Panc1 (cell line): ENCODE results near the gene GCKR. TPM values are rescaled to one million over a fixed set of nuclear protein-coding genes. Genes with fewer than 3 reads are reported as not detected.

Experiments used
- ATAC-seq: fragments of 200-7000 bp; cut with Tn5 transposase; 2 replicates; pipeline ENCODE4 v1.9.1; 2020; ENCODE audit warnings: mild to moderate bottlenecking, moderate library complexity
- BruUV-seq: library from RNA; stranded (reverse); fragments of 400-500 nt; replicated peaks from 2 replicates; lab custom pipeline; 2021; lab: Mats Ljungman, UMichigan
- CTCF ChIA-PET: fragments of 300-600 bp; sonication (Branson Sonifier 250); formaldehyde crosslinking; loops from one replicate; lab custom pipeline; 2022; ENCODE audit warnings: antibody characterized with exemption; lab: Charles Lee
- POLR2A ChIA-PET: fragments of 300-600 bp; sonication (Branson Sonifier 250); formaldehyde crosslinking; loops from one replicate; lab custom pipeline; 2022; ENCODE audit warnings: antibody characterized with exemption; lab: Charles Lee
- DNase-seq: peaks from one replicate; pipeline ENCODE4 v3.0.0-alpha.2; 2010; ENCODE audit warnings: low read depth, low spot score
- H3K27ac ChIP-seq: 2 replicates; pipeline ENCODE4 v1.5.1; 2011; ENCODE audit warnings: mild to moderate bottlenecking, low read length, inconsistent platforms
- H3K27me3 ChIP-seq: fragments of 200-500 bp; sonication (Bioruptor generic); 2 replicates; pipeline ENCODE4 v1.6.0; 2014; ENCODE audit warnings: low read length, inconsistent platforms; ENCODE audit not compliant: control insufficient read depth, insufficient read depth
- H3K36me3 ChIP-seq: fragments of 200-500 bp; sonication (Bioruptor generic); 2 replicates; pipeline ENCODE4 v1.5.1; 2014; ENCODE audit warnings: inconsistent platforms, mild to moderate bottlenecking, low read length, moderate library complexity; ENCODE audit not compliant: control insufficient read depth, insufficient read depth
- H3K4me1 ChIP-seq: 2 replicates; pipeline ENCODE4 v1.5.1; 2011; ENCODE audit warnings: inconsistent platforms, mild to moderate bottlenecking, low read length, moderate library complexity; ENCODE audit not compliant: control insufficient read depth, insufficient read depth
- H3K4me3 ChIP-seq, 2 experiments: 2 replicates each; pipeline ENCODE4 v1.5.1; 2011 to 2012; ENCODE audit warnings: low read depth in 2 of 2, low read length in 2 of 2, mild to moderate bottlenecking in 2 of 2, inconsistent platforms in 1 of 2, moderate library complexity in 1 of 2
- H3K9me3 ChIP-seq: fragments of 200-500 bp; sonication (Bioruptor generic); 2 replicates; pipeline ENCODE4 v1.5.1; 2014; ENCODE audit warnings: low read depth, mild to moderate bottlenecking, inconsistent platforms, low read length, moderate library complexity; ENCODE audit not compliant: control insufficient read depth, insufficient read depth
- POLR2AphosphoS5 ChIP-seq: IDR thresholded peaks from 2 replicates; pipeline ENCODE4 v1.6.1; 2012; ENCODE audit warnings: mild to moderate bottlenecking, low read depth, low read length, moderate library complexity
- SIN3A ChIP-seq: IDR thresholded peaks from 2 replicates; pipeline ENCODE4 v1.6.1; 2012; ENCODE audit warnings: low read depth, mild to moderate bottlenecking, low read length, moderate library complexity, borderline replicate concordance; ENCODE audit not compliant: insufficient read depth
- TCF7L2 ChIP-seq: IDR thresholded peaks from 2 replicates; pipeline ENCODE4 v1.6.1; 2011; ENCODE audit warnings: mild to moderate bottlenecking, low read depth, low read length, inconsistent platforms
- in situ Hi-C: cut with HindIII; loops from 2 replicates; pipeline ENCODE4 v1.10.0; 2016; ENCODE audit warnings: low sequenced_read_pairs, low pct_unique_long_range_greater_than_20kb
- intact Hi-C: fragments of 100-400 bp; cut with micrococcal nuclease; formaldehyde crosslinking; loops from one replicate; pipeline ENCODE4 v1.10.0; 2022; ENCODE audit not compliant: unreplicated experiment
- total RNA-seq: library from RNA; stranded (reverse); gene quantifications from one replicate; pipeline ENCODE4 v1.2.1, GENCODE V29; 2021; ENCODE audit not compliant: unreplicated experiment
- TF ChIP-seq, protein P1 (sequence below): fragments of 450-650 bp; IDR thresholded peaks from 2 replicates; pipeline ENCODE4 v1.5.1; 2017; ENCODE audit warnings: mild to moderate bottlenecking
- TF ChIP-seq, protein P2 (sequence below), 2 experiments: IDR thresholded peaks; 2 replicates each; pipeline ENCODE4 v1.6.1; 2011 to 2012; ENCODE audit warnings: low read depth in 2 of 2, control low read depth in 1 of 2, low read length in 1 of 2, mild to moderate bottlenecking in 1 of 2, moderate library complexity in 1 of 2; ENCODE audit not compliant: insufficient read depth in 1 of 2

Gene GCKR
- total RNA-seq, 1 experiment from 2014 or later, result 0.33 TPM

DNA sequence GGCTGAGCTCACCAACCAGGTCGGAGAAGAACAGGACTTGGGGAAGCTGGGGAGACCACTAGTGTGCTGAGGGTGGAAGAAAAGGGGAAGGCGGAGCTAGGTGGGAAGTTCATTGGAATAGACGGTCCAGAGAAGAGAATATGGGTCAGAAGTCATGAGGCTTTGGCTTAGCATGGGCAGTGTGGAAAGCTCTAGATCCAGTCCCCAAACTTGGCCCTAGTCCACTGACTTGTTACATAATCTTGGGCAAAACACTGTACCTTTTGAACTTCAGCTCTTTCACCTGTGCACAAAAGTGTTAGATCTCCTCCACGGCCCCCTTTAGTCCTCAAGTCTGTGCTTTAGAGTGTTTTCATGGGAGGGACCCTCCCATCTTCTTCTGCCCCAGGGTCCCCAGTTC lies 10.7 kb downstream of the GCKR start:
- ATAC-seq, result no peak
- Histone ChIP-seq H3K9me3 (no peaks in the 10 kb centered on the region), H3K4me1 (no peaks in the 10 kb centered on the region), H3K27me3 (no peaks in the 10 kb centered on the region), H3K36me3 (no peaks in the 10 kb centered on the region), H3K4me3 (no peak overlapping the region), H3K27ac (no peak overlapping the region)
- TF ChIP-seq, protein P1, sequence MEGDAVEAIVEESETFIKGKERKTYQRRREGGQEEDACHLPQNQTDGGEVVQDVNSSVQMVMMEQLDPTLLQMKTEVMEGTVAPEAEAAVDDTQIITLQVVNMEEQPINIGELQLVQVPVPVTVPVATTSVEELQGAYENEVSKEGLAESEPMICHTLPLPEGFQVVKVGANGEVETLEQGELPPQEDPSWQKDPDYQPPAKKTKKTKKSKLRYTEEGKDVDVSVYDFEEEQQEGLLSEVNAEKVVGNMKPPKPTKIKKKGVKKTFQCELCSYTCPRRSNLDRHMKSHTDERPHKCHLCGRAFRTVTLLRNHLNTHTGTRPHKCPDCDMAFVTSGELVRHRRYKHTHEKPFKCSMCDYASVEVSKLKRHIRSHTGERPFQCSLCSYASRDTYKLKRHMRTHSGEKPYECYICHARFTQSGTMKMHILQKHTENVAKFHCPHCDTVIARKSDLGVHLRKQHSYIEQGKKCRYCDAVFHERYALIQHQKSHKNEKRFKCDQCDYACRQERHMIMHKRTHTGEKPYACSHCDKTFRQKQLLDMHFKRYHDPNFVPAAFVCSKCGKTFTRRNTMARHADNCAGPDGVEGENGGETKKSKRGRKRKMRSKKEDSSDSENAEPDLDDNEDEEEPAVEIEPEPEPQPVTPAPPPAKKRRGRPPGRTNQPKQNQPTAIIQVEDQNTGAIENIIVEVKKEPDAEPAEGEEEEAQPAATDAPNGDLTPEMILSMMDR, result no peak
- TF ChIP-seq, protein P2, sequence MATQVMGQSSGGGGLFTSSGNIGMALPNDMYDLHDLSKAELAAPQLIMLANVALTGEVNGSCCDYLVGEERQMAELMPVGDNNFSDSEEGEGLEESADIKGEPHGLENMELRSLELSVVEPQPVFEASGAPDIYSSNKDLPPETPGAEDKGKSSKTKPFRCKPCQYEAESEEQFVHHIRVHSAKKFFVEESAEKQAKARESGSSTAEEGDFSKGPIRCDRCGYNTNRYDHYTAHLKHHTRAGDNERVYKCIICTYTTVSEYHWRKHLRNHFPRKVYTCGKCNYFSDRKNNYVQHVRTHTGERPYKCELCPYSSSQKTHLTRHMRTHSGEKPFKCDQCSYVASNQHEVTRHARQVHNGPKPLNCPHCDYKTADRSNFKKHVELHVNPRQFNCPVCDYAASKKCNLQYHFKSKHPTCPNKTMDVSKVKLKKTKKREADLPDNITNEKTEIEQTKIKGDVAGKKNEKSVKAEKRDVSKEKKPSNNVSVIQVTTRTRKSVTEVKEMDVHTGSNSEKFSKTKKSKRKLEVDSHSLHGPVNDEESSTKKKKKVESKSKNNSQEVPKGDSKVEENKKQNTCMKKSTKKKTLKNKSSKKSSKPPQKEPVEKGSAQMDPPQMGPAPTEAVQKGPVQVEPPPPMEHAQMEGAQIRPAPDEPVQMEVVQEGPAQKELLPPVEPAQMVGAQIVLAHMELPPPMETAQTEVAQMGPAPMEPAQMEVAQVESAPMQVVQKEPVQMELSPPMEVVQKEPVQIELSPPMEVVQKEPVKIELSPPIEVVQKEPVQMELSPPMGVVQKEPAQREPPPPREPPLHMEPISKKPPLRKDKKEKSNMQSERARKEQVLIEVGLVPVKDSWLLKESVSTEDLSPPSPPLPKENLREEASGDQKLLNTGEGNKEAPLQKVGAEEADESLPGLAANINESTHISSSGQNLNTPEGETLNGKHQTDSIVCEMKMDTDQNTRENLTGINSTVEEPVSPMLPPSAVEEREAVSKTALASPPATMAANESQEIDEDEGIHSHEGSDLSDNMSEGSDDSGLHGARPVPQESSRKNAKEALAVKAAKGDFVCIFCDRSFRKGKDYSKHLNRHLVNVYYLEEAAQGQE (IDR thresholded peaks at IDR 0.05; ENCODE audit: insufficient read depth in 1 of 2, low read depth in 2 of 2, low read length in 1 of 2), result no peak
- TF ChIP-seq TCF7L2 (no peak), SIN3A (no peak), POLR2AphosphoS5 (no peak)
- intact Hi-C loops, result no loop called here
- ChIA-PET POLR2A (no interaction called here), CTCF (interaction anchor here (0.7 kb wide), 1 partner anchor 175 kb away, joined by 3 read pairs; no protein-coding TSS in a partner anchor)
- in situ Hi-C loops, result no loop called here
- no peak for DNase-seq
- BruUV-seq, result no TSS peak

DNA sequence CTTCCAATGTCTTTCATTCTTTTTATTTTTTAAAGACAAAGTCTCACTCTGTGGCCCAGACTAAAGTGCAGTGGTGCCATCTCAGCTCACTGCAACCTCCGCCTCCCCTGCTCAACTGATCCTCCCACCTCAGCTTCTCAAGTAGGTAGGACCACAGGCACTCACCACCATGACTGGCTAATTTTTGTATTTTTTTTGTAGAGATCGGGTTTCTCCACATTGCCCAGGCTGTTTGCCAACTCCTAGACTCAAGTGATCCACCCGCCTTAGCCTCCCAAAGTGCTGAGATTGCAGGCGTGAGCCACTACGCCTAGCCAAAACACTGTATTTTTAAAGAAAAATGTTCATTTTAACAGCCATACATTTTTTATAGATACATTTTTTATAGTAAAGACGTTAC lies 12.7 kb downstream of the GCKR start:
- intact Hi-C loops (no loop called here), in situ Hi-C loops (no loop called here)
- TF ChIP-seq POLR2AphosphoS5 (no peak), SIN3A (no peak), TCF7L2 (no peak)
- TF ChIP-seq, protein P1, result no peak
- TF ChIP-seq, protein P2 (IDR thresholded peaks at IDR 0.05; ENCODE audit: insufficient read depth in 1 of 2, low read depth in 2 of 2, low read length in 1 of 2), result no peak
- no peak for DNase-seq
- Histone ChIP-seq H3K9me3 (no peaks in the 10 kb centered on the region), H3K4me3 (no peak overlapping the region), H3K27ac (no peak overlapping the region), H3K4me1 (no peaks in the 10 kb centered on the region), H3K36me3 (no peaks in the 10 kb centered on the region), H3K27me3 (no peaks in the 10 kb centered on the region)
- no peak for ATAC-seq
- no TSS peak for BruUV-seq
- POLR2A ChIA-PET, result interaction anchor here (0.6 kb wide), 1 partner anchor 38 kb away, joined by 3 read pairs; no protein-coding TSS in a partner anchor
- CTCF ChIA-PET, result interaction anchor here (0.9 kb wide), 1 partner anchor 174 kb away, joined by 3 read pairs; no protein-coding TSS in a partner anchor
